SU-DHL-6 (cell line): ENCODE results near the gene UCK2.

Experiments used
- H2AFZ ChIP-seq: fragments of 200-600 bp; sonication (generic); 2 replicates; pipeline ENCODE4 v1.6.1; 2014; ENCODE audit warnings: low read depth, mild to moderate bottlenecking, moderate library complexity, mixed read lengths, antibody characterized with exemption, low read length; ENCODE audit not compliant: severe bottlenecking
- H3F3A ChIP-seq: fragments of 200-600 bp; shearing (Covaris generic); 2 replicates; pipeline ENCODE4 v1.6.0; 2016; ENCODE audit warnings: antibody characterized with exemption, mild to moderate bottlenecking; ENCODE audit not compliant: insufficient read depth
- H3K27ac ChIP-seq: fragments of 200-600 bp; sonication (generic); 2 replicates; pipeline ENCODE4 v1.5.1; 2016; ENCODE audit warnings: low read depth, mild to moderate bottlenecking, low read length, moderate library complexity, mixed read lengths
- H3K27me3 ChIP-seq: fragments of 200-600 bp; sonication (generic), shearing (Covaris generic); 2 replicates; pipeline ENCODE4 v1.6.0; 2014; ENCODE audit warnings: mild to moderate bottlenecking, low read length
- H3K36me3 ChIP-seq: fragments of 200-600 bp; sonication (generic); 2 replicates; pipeline ENCODE4 v1.6.1; 2014; ENCODE audit warnings: mild to moderate bottlenecking, low read length, mixed read lengths
- H3K4me2 ChIP-seq: fragments of 300-600, 200-600 bp; shearing (Covaris generic), sonication (generic); 2 replicates; pipeline ENCODE4 v1.6.0; 2014; ENCODE audit warnings: low read length, low read depth, mild to moderate bottlenecking; ENCODE audit not compliant: poor library complexity, severe bottlenecking
- H3K4me3 ChIP-seq: fragments of 200-600 bp; sonication (generic); 2 replicates; pipeline ENCODE4 v1.5.1; 2014; ENCODE audit warnings: antibody characterized with exemption, low read length, mild to moderate bottlenecking, mixed read lengths; ENCODE audit not compliant: insufficient read depth, poor library complexity, severe bottlenecking
- H3K79me2 ChIP-seq: fragments of 200-600 bp; sonication (generic); 2 replicates; pipeline ENCODE4 v1.6.1; 2014; ENCODE audit warnings: mild to moderate bottlenecking, low read length, moderate library complexity; ENCODE audit not compliant: insufficient read depth
- H3K9ac ChIP-seq: fragments of 200-600 bp; sonication (generic); 2 replicates; pipeline ENCODE4 v1.7.0; 2014; ENCODE audit warnings: mild to moderate bottlenecking, low read length
- H3K9me2 ChIP-seq: fragments of 200-600 bp; sonication (generic); replicated peaks from 2 replicates; pipeline ENCODE4 v1.6.1; 2014; ENCODE audit warnings: low read length; ENCODE audit not compliant: insufficient read depth
- H3K9me3 ChIP-seq: fragments of 200-600 bp; sonication (generic); 2 replicates; pipeline ENCODE4 v1.6.1; 2014; ENCODE audit warnings: low read length, mixed read lengths; ENCODE audit not compliant: insufficient read depth
- H4K20me1 ChIP-seq: fragments of 200-600 bp; sonication (generic); 2 replicates; pipeline ENCODE4 v1.6.1; 2014; ENCODE audit warnings: low read depth, mild to moderate bottlenecking, antibody characterized with exemption, low read length, moderate library complexity, mixed read lengths
- CTCF ChIP-seq: fragments of 200-600 bp; sonication (generic); IDR thresholded peaks from one replicate; pipeline ENCODE4 v1.5.1; 2017; ENCODE audit warnings: antibody characterized with exemption, mild to moderate bottlenecking, low read length, moderate library complexity; ENCODE audit not compliant: insufficient read depth, poor library complexity, severe bottlenecking
- EZH2phosphoT487 ChIP-seq: fragments of 200-600 bp; sonication (generic), shearing (Covaris generic); conservative IDR thresholded peaks from 2 replicates; pipeline ENCODE4 v1.6.1; 2018; ENCODE audit warnings: mild to moderate bottlenecking, antibody characterized with exemption, low read length, moderate library complexity, mixed read lengths

Gene UCK2

GRCh38 chr1:165862448-165862847 lies 35.0 kb downstream of the UCK2 start:
- no peaks in the 10 kb centered on the region for H3K36me3 ChIP-seq
- peaks cover 15% of the 10 kb centered on the region; the same call in 1 of the 2 replicates for H4K20me1 ChIP-seq
- H2AFZ ChIP-seq: no peak overlapping the region
- H3F3A ChIP-seq: 0 out of 2 replicates have a peak, but pooled peaks cover 2% of the 10 kb centered on the region
- no peak for TF ChIP-seq EZH2phosphoT487
- no peak for TF ChIP-seq CTCF
- H3K4me2 ChIP-seq: no peak overlapping the region
- no peak overlapping the region for H3K4me3 ChIP-seq
- H3K27ac ChIP-seq: no peak overlapping the region
- H3K9ac ChIP-seq: no peak overlapping the region
- H3K79me2 ChIP-seq: peaks cover 98% of the 10 kb centered on the region
- no peaks in the 10 kb centered on the region for H3K9me3 ChIP-seq
- H3K9me2 ChIP-seq: no peaks in the 10 kb centered on the region
- H3K27me3 ChIP-seq: no peaks in the 10 kb centered on the region

- Histone ChIP-seq H3K9ac (no peak overlapping the region), H4K20me1 (peaks cover 17% of the 10 kb centered on the region; the same call in 1 of the 2 replicates), H3K4me2 (no peak overlapping the region), H3K79me2 (peaks cover 98% of the 10 kb centered on the region), H3K9me2 (no peaks in the 10 kb centered on the region), H3K4me3 (no peak overlapping the region), H3K27ac (no peak overlapping the region), H3K27me3 (no peaks in the 10 kb centered on the region), H3F3A (0 out of 2 replicates have a peak, but pooled peaks cover 9% of the 10 kb centered on the region), H3K36me3 (no peaks in the 10 kb centered on the region), H2AFZ (no peak overlapping the region), H3K9me3 (no peaks in the 10 kb centered on the region)
- TF ChIP-seq CTCF: no peak
- TF ChIP-seq EZH2phosphoT487: no peak
Measured at GRCh38 chr1:165863346-165863745, 35.9 kb downstream of the UCK2 start.

- Histone ChIP-seq H3K27ac (no peak overlapping the region), H2AFZ (no peak overlapping the region), H3F3A (peaks cover 16% of the 10 kb centered on the region; the same call in 1 of the 2 replicates), H3K9me2 (no peaks in the 10 kb centered on the region), H4K20me1 (peaks cover 10% of the 10 kb centered on the region; the same call in 1 of the 2 replicates), H3K9ac (no peak overlapping the region), H3K27me3 (no peaks in the 10 kb centered on the region), H3K9me3 (no peaks in the 10 kb centered on the region), H3K36me3 (no peaks in the 10 kb centered on the region), H3K4me2 (no peak overlapping the region), H3K4me3 (no peak overlapping the region), H3K79me2 (peaks cover 96% of the 10 kb centered on the region)
- TF ChIP-seq CTCF (no peak), EZH2phosphoT487 (no peak)
Measured at GRCh38 chr1:165865633-165866340, 38.4 kb downstream of the UCK2 start.
